ENCODE measurements around the gene DENND6B.

Gene DENND6B

DNA sequence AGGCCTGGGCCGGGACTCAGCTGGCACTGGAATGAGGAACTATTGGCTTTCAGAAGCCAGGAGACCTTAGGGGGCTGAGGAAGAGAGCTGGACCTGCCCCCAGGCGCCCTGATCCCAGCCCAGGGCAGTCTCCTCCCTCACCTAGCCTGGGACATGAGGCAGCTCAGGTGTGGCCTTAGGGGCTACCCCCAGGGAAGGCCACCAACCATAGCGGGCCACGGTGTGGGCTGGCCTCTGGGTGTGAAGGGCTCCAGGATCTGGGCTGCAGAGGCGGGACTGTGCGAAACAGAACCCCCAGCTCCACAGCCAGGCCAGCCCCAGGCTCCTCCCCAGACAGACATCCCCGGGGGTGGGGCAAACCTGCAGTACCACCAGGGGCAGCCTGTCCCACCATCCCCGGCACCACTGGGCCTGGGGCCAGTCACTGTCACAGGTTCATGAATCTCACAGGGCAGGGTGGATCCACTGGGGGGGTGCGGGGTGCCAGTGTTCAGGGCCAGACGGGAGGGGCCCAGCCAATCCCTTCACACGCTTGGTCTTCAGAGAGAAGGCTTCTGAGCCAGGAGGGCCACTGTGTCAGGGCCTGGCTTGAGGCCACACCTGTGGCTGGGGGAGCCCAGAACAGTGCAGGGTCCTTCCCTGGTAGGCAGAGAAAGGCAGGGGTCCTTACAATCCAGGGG lies 22.8 kb downstream of the DENND6B start:
- no peak for DNase-seq (ENCODE audit: low read depth in 2 of 2, low spot score in 1 of 2)

GRCh38 chr22:50303515-50303847 lies 23.3 kb downstream of the DENND6B start:
- DNase-seq (ENCODE audit: low read depth in 2 of 2, low spot score in 1 of 2) = no peak

DNA sequence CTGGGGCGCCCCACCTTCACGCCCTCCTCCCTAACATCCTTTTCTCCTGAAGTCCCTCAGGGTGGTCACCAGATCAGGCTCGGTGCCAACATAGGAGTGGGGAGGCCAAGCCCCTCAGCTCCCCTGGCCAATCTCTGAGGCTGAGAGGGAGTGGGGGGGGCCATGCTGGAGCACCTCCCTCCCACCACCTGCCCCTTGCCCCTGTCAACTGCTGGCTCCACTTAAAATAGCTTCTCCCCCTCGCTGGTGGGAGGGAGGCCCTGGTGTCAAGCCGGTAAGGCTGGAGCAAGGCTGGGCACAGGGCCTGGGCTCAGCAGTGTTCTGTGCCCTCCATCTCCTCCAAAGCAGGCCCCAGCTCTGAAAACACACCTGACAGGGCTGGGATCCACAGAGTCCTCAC lies 24.2 kb downstream of the DENND6B start:
- no peak for DNase-seq (ENCODE audit: low read depth in 2 of 2, low spot score in 1 of 2)

GRCh38 chr22:50302041-50302541 lies 24.7 kb downstream of the DENND6B start:
- no peak for DNase-seq (ENCODE audit: low read depth in 2 of 2, low spot score in 1 of 2)

- no peak for DNase-seq (ENCODE audit: low read depth in 2 of 2, low spot score in 1 of 2)
Measured at GRCh38 chr22:50301581-50301991, 25.2 kb downstream of the DENND6B start.

GRCh38 chr22:50300620-50301257 lies 26.1 kb downstream of the DENND6B start:
- no peak for DNase-seq (ENCODE audit: low read depth in 2 of 2, low spot score in 1 of 2)

DNA sequence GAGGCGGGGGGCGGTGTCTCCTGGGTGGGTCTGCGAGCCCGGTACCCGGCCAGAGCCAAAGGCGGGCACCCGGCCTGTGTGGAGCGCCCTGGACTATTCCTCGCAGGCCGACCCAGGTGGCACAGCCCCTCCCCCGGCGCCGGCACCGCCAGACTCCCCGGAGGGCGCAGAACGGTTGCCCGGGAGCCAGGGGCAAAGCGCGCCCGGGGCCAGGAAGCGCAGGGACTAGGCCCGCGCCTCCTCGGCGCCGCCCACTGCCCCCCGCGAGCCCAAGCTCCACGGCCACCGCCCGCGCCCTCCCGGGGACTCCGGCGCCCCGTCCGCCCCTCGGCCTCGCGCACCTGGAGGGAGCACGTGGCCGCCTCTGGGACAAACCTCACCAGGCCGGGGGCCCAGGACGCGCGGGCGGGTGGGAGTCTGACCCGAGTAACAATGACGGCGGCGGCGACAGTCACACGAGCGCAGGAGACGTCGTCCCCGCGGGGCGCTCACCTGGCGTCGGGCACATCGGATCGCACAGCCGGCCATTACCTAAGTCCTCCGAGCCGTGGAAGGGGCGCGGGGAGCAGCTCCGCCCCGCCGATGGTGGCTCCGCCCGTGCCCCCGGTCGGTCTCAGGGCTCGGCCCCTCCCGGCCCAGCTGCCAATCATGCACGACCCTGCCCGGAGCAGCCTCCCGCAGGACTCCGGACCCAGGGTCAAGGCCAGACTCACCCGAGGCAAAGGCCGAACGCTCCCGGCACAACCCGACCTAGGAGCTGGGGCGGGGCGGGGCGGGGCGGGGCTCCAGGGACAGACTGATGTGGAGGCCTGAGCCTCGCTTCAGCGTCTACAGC lies 26.8 kb downstream of the DENND6B start:
- no peak for DNase-seq (ENCODE audit: low read depth in 2 of 2, low spot score in 1 of 2)

DNA sequence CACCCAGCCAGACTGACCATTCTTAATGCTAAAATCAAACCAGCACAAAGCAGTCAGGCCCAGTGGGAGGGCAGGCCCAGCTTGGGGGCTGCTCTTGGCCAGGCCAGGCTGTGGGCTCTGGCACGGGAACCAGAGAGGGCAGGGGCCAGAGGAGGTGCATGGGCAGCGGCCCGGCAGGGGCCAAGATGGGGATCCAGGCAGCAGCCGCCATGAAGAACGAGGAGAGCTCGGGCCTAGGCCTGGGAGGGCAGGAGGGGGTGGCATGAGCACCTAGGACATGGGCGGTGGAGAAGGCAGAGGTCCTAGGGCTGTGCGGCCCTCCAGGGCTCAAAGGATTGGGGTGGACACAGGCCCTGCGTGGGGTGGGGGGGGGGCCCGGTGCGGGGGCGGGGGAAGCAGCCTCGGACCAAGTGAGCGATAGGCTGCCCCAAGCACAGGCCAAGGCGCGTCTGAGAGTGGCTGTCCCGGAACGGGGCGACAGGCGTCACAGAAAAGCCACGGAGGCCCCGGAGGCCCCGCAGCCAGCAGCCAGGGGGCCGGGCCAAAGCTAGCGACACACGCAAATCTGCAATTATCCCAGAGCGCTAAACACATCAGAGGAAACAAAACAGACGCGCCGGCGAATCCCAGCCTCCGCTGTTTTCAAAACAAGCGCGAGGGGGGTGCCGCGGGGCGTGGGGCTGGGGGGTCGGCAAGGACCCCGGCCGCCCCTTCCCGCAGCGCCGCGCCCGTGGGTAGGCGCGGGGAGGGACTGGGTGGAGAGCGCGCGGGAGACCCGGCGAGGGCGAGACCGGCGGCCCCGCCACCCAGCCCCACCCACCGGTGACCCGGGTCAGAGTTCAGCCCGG lies 27.7 kb downstream of the DENND6B start:
- no peak for DNase-seq (ENCODE audit: low read depth in 2 of 2, low spot score in 1 of 2)

DNA sequence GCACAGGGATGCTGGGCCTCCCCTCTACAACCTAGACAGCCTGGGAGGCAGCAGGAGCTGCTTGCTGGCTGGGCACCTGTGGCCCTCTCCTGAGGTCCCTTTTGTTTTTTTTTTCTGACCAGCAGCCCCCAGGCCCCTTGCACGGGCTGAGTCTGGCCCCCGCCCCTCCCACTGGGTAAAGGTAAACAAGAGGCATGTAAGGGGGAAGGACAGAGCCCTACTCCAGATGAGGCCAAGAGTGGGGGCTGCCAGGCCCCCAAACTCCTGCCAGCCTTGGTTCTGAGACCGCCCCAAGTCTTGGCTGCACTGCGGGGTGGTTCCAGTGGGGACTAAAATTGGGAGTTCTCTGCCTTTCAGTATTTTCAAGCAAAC lies 28.6 kb downstream of the DENND6B start:
- no peak for DNase-seq (ENCODE audit: low read depth in 2 of 2, low spot score in 1 of 2)

- DNase-seq (ENCODE audit: low read depth in 2 of 2, low spot score in 1 of 2) = no peak
Measured at GRCh38 chr22:50297510-50298265, 29.1 kb downstream of the DENND6B start.

DNA sequence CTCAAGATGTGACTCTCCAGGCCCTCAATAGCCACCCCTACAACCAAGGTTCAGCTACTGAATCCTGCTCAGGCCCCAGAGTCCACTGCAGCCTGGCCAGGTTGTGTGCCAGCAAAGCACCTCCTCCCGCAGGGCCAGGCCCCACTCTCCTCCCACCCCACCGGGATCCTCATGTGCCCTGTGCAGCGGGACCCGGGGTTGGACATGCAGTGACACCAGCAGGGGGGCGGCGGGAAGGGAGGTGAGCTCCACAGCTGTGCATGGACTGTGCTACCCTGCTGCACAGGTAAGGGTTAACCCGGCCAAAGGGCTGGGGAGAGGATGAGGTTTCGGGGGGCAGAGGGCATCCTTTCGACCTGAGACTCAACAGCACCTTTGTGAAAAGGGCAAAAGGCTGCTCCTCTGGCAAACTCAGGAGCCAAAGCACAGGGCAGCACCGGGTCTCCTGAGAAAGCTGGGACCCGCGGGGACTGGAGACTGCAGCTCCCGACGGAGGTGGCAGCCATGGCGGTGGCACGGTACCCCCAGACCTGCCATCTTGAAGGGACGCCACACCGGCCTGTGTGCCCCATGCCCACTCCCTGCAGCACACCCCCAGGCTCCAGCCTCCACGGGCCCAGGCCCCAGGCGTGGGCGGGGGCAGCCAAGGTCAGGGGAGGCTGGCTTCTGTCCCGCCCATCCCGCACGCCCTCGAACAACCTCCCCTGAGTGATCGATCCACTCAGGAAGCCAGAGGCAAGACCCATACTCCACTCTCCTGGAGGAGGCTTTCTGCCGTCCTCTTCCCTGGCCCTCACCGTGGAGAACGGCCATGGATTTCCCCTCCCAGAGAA lies 29.9 kb downstream of the DENND6B start:
- DNase-seq (ENCODE audit: low read depth in 2 of 2, low spot score in 1 of 2) = no peak

GRCh38 chr22:50294319-50294656 lies 32.5 kb downstream of the DENND6B start:
- no peak for DNase-seq (ENCODE audit: low read depth in 2 of 2, low spot score in 1 of 2)

- no peak for DNase-seq (ENCODE audit: low read depth in 2 of 2, low spot score in 1 of 2)
Measured at GRCh38 chr22:50293441-50294318, 33.1 kb downstream of the DENND6B start.

DNA sequence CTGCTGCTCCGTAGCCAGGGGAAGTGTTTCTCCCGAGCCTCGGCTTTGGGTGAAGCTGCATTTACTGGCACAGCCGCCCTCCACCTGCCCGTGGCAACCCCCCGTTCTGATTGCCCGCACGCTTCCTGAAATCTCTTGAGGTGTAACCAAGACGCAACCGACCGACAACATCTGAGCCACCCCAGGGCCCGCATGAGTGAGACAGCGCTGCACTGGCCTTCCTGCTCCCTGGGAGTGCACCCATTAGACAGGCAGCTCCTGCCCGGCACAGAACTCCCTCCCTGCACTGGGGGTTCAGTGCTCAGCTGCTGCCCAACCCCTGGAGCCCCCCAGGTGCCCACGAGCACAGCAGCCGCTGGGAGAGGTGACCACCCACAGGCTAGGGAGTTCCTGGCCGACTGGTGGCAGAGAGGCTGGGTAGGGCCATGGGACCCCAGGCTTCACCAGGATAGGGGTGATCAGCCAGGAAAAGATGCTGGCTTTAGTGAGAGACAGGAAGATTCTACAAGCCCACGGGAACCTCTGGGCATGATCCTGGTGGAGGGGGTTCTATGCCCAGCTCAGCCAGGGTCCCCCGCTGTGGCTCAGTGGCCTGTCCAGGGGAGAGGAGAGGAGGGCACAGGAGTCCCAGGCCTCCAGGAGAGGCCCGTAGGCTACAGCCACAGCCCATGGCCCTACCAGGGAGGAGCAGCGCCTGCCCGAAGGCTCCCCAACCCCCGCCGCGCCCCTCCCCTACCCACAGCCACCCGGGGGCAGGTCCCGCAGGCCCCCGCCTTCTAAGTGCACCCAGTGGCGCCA lies 34.0 kb downstream of the DENND6B start:
- no peak for DNase-seq (ENCODE audit: low read depth in 2 of 2, low spot score in 1 of 2)

- no peak for DNase-seq (ENCODE audit: low read depth in 2 of 2, low spot score in 1 of 2)
Measured at GRCh38 chr22:50289942-50290630, 36.7 kb downstream of the DENND6B start.

DNA sequence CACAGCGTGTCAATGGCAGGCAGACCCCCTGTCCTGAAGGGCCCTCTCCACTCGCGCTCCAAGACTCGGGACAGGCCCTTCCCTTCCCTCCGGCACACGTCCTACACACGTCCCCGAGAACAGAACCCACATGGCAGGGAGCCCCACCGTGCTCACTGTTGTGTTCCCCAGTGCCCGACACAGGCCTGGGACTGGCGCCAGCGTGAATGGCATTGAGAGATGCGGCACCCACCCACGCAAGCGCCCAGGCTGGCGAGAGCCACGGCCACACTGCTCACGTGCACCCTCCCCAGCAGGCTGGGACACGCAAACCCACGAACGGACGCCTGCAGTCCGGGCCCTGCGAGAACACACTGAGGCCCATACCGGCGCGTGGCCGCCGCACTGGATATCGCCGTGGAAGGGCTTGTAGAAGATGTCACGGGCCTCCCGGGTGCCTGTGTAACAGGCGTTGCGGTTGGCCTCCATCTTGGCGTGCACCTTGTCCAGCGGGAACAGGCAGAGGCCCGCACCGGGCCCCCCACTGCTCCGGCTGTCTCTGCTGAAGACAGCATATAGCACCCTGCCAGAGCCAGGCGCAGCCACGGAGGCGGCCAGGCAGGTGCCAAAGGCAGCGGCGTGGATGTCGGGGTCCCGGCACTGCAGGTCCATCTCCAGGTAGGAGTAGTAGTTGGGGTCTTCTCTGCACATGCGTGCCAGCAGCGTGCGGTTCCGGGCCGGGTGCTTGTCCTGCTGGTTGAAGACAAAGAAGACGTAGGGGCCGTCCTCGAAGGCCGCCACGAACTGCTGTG lies 37.5 kb downstream of the DENND6B start:
- no peak for DNase-seq (ENCODE audit: low read depth in 2 of 2, low spot score in 1 of 2)

- no peak for DNase-seq (ENCODE audit: low read depth in 2 of 2, low spot score in 1 of 2)
Measured at GRCh38 chr22:50287731-50288130, 39.1 kb downstream of the DENND6B start.
